ENCODE measurements around the gene PEX14.
"Not testable (repeated sequence)": the region's sequence is repeated elsewhere in the genome, so short reads cannot be mapped to it uniquely, and the experiment has no call there.

The PEX14 gene

GRCh38 chr1:10474613-10475507 is at the start of gene PEX14:
Gene PEX14 (plus strand): TSS chr1:10474950. CDS start chr1:10474967, 17 bp downstream.
- peak; percentile 85 for DNase-seq (ENCODE audit: low read depth)
- peak within 1 kb of the TSS; percentile 93 for H3K4me3 ChIP-seq (ENCODE audit: low read depth, low read length)
- TF ChIP-seq CTCF (conservative IDR thresholded peaks at IDR 0.05; ENCODE audit: low read depth, low read length), result no peak

GRCh38 chr1:10425826-10426534 is 48.8 kb upstream of the PEX14 start:
- not testable (repeated sequence) for DNase-seq (ENCODE audit: low read depth); H3K4me3 ChIP-seq (ENCODE audit: low read depth, low read length)

- not testable (repeated sequence) for H3K4me3 ChIP-seq (ENCODE audit: low read depth, low read length); DNase-seq (ENCODE audit: low read depth)
These were observed 48.3 kb upstream of the PEX14 start for GRCh38 chr1:10426535-10426848.

- DNase-seq (ENCODE audit: low read depth), result no peak
- no peak overlapping the region for H3K4me3 ChIP-seq (ENCODE audit: low read depth, low read length)
- no peak for TF ChIP-seq CTCF (conservative IDR thresholded peaks at IDR 0.05; ENCODE audit: low read depth, low read length)
These were observed 45.8 kb upstream of the PEX14 start for GRCh38 chr1:10428984-10429383.

GRCh38 chr1:10429868-10430215 is 44.9 kb upstream of the PEX14 start:
- TF ChIP-seq CTCF (conservative IDR thresholded peaks at IDR 0.05; ENCODE audit: low read depth, low read length), result no peak
- H3K4me3 ChIP-seq (ENCODE audit: low read depth, low read length), result peak overlapping the region; percentile 91
- peak; percentile 31 for DNase-seq (ENCODE audit: low read depth)

- peak within 1 kb of the TSS; percentile 91 for H3K4me3 ChIP-seq (ENCODE audit: low read depth, low read length)
- DNase-seq (ENCODE audit: low read depth), result peak; percentile 92
- peak; percentile 71 for TF ChIP-seq CTCF (conservative IDR thresholded peaks at IDR 0.05; ENCODE audit: low read depth, low read length)
These were observed 44.3 kb upstream of the PEX14 start, which contains the start of gene CENPS for GRCh38 chr1:10430216-10431069. Gene CENPS (plus strand): TSS chr1:10430433. CDS start chr1:10430518, 85 bp downstream.

- TF ChIP-seq CTCF (conservative IDR thresholded peaks at IDR 0.05; ENCODE audit: low read depth, low read length), result no peak
- H3K4me3 ChIP-seq (ENCODE audit: low read depth, low read length), result peak overlapping the region; percentile 91
- peak; percentile 33 for DNase-seq (ENCODE audit: low read depth)
These were observed 43.5 kb upstream of the PEX14 start for GRCh38 chr1:10431070-10431730.

All from choroid plexus epithelial cell (primary cell).